GM19035 (cell line): Measurements from ENCODE around the gene PCCA.
"Not testable (repeated sequence)": the region's sequence is repeated elsewhere in the genome, so short reads cannot be mapped to it uniquely, and the experiment has no call there.

Source experiments
- ATAC-seq: cut with Tn5 transposase; IDR thresholded peaks from one replicate; pipeline ENCODE4 v1.9.1; 2021; ENCODE audit not compliant: unreplicated experiment

The PCCA gene

GRCh38 chr13:100097821-100098220 is 8.9 kb downstream of the PCCA start:
- no peak for ATAC-seq

GRCh38 chr13:100098445-100099116 is 9.7 kb downstream of the PCCA start:
- ATAC-seq: no peak

- ATAC-seq: not testable (repeated sequence)
Observed at GRCh38 chr13:100099117-100099445, 10.2 kb downstream of the PCCA start.

- ATAC-seq: no peak
Observed at GRCh38 chr13:100100115-100100879, 11.4 kb downstream of the PCCA start.

- ATAC-seq: no peak
Observed at GRCh38 chr13:100102042-100102441, 13.1 kb downstream of the PCCA start.

- ATAC-seq: no peak
Observed at GRCh38 chr13:100106005-100106404, 17.1 kb downstream of the PCCA start.

GRCh38 chr13:100106705-100107104 is 17.8 kb downstream of the PCCA start:
- ATAC-seq: no peak

- ATAC-seq: no peak
Observed at GRCh38 chr13:100108913-100109507, 20.1 kb downstream of the PCCA start.

- ATAC-seq: no peak
Observed at GRCh38 chr13:100110269-100110668, 21.4 kb downstream of the PCCA start.

- ATAC-seq: no peak
Observed at GRCh38 chr13:100112186-100112838, 23.4 kb downstream of the PCCA start.

- no peak for ATAC-seq
Observed at GRCh38 chr13:100115693-100116254, 26.9 kb downstream of the PCCA start.

- ATAC-seq: no peak
Observed at GRCh38 chr13:100124265-100124664, 35.4 kb downstream of the PCCA start.

GRCh38 chr13:100125946-100126345 is 37.1 kb downstream of the PCCA start:
- no peak for ATAC-seq

GRCh38 chr13:100128373-100128772 is 39.5 kb downstream of the PCCA start:
- no peak for ATAC-seq

GRCh38 chr13:100128838-100129237 is 39.9 kb downstream of the PCCA start:
- no peak for ATAC-seq

- ATAC-seq: peak; percentile 90
Observed at GRCh38 chr13:100129605-100130004, 40.7 kb downstream of the PCCA start.

- no peak for ATAC-seq
Observed at GRCh38 chr13:100130092-100130491, 41.2 kb downstream of the PCCA start.

GRCh38 chr13:100130930-100131511 is 42.1 kb downstream of the PCCA start:
- ATAC-seq: no peak

- no peak for ATAC-seq
Observed at GRCh38 chr13:100131863-100132574, 43.1 kb downstream of the PCCA start.

GRCh38 chr13:100138859-100139491 is 50.1 kb downstream of the PCCA start:
- no peak for ATAC-seq
